HepG2 (cell line): ENCODE data around the gene UNC5CL. TPM values are rescaled to one million over a fixed set of nuclear protein-coding genes. Genes with fewer than 3 reads are reported as not detected.

Source experiments
- BCL3 ChIP-seq: sonication (generic); formaldehyde crosslinking; IDR thresholded peaks from 2 replicates; pipeline ENCODE4 v1.5.1; 2020; ENCODE audit warnings: mild to moderate bottlenecking, missing genetic modification reagents, moderate library complexity
- BRF2 ChIP-seq: sonication (generic); formaldehyde crosslinking; IDR thresholded peaks from 2 replicates; pipeline ENCODE4 v1.8.1; 2022; ENCODE audit warnings: mild to moderate bottlenecking, missing genetic modification reagents
- CERS6 ChIP-seq: sonication (generic); formaldehyde crosslinking; IDR thresholded peaks from 2 replicates; pipeline ENCODE4 v1.5.0; 2020; ENCODE audit warnings: missing genetic modification reagents
- FOXA3 ChIP-seq: IDR thresholded peaks from 2 replicates; pipeline ENCODE4 v1.6.1; 2016; ENCODE audit warnings: missing genetic modification reagents, missing compliant biosample characterization
- FOXP1 ChIP-seq, 2 experiments: fragments of 450-650 bp in 1 of 2; IDR thresholded peaks; 2 replicates each; pipeline ENCODE4 v1.6.1; 2017 to 2018; ENCODE audit warnings: antibody characterized with exemption in 1 of 2
- GATAD2A ChIP-seq: IDR thresholded peaks from 2 replicates; pipeline ENCODE4 v1.6.1; 2016
- HOXA3 ChIP-seq: sonication (generic); formaldehyde crosslinking; IDR thresholded peaks from 2 replicates; pipeline ENCODE4 v1.5.0; 2020; ENCODE audit warnings: missing genetic modification reagents
- IKZF5 ChIP-seq: IDR thresholded peaks from 2 replicates; pipeline ENCODE4 v1.6.1; 2018; ENCODE audit warnings: missing genetic modification reagents, mild to moderate bottlenecking, missing compliant biosample characterization
- KLF16 ChIP-seq, 2 experiments: sonication (generic) in 1 of 2; formaldehyde crosslinking in 1 of 2; IDR thresholded peaks; 2 replicates each; pipeline versions ENCODE4 v1.6.1 to v1.8.0; 2016 to 2023; ENCODE audit warnings: missing genetic modification reagents in 2 of 2, missing compliant biosample characterization in 1 of 2
- RCOR2 ChIP-seq: IDR thresholded peaks from 2 replicates; pipeline ENCODE4 v1.6.1; 2016; ENCODE audit warnings: missing biosample characterization, missing genetic modification reagents
- RELA ChIP-seq: sonication (generic); formaldehyde crosslinking; IDR thresholded peaks from 2 replicates; pipeline ENCODE4 v1.4.0; 2020; ENCODE audit warnings: missing genetic modification reagents
- SATB2 ChIP-seq: sonication (generic); formaldehyde crosslinking; IDR thresholded peaks from 2 replicates; pipeline ENCODE4 v1.5.0; 2020; ENCODE audit warnings: missing genetic modification reagents
- TSC22D2 ChIP-seq: sonication (generic); formaldehyde crosslinking; IDR thresholded peaks from 2 replicates; pipeline ENCODE4 v1.5.1; 2020; ENCODE audit warnings: missing genetic modification reagents, mild to moderate bottlenecking, borderline replicate concordance
- ZBTB2 ChIP-seq: sonication (generic); formaldehyde crosslinking; IDR thresholded peaks from 2 replicates; pipeline ENCODE4 v1.8.0; 2022; ENCODE audit warnings: low read depth, missing genetic modification reagents
- ZNF224 ChIP-seq: sonication (generic); formaldehyde crosslinking; IDR thresholded peaks from 2 replicates; pipeline ENCODE4 v1.5.0; 2020; ENCODE audit warnings: mild to moderate bottlenecking, missing genetic modification reagents
- ZNF235 ChIP-seq: sonication (generic); formaldehyde crosslinking; IDR thresholded peaks from 2 replicates; pipeline ENCODE4 v1.8.1; 2023; ENCODE audit warnings: mild to moderate bottlenecking, missing genetic modification reagents, borderline replicate concordance
- ZNF546 ChIP-seq: sonication (generic); formaldehyde crosslinking; conservative IDR thresholded peaks from 2 replicates; pipeline ENCODE4 v1.8.1; 2023; ENCODE audit warnings: mild to moderate bottlenecking, missing genetic modification reagents
- ZNF614 ChIP-seq: IDR thresholded peaks from 2 replicates; pipeline ENCODE4 v1.6.1; 2018; ENCODE audit warnings: missing biosample characterization, missing genetic modification reagents, inconsistent platforms, borderline replicate concordance
- ZNF652 ChIP-seq: IDR thresholded peaks from 2 replicates; pipeline ENCODE4 v1.6.1; 2016; ENCODE audit warnings: low read depth, borderline replicate concordance
- polyA plus RNA-seq, 8 experiments: library from polyadenylated mRNA; depleted of rRNA in 3 of 8; stranded (reverse) in 7 of 8; unstranded in 1 of 8; fragments of >200 nt; fragmentation: Illumina TruSeq in 4 of 8; extraction: Trizol in 4 of 8; gene quantifications; 2 replicates each; pipeline versions ENCODE4 v1.2.1 to v1.2.3, GENCODE V29; 2011 to 2016; ENCODE audit warnings: low read depth in 4 of 8, missing spikeins in 1 of 8, mixed read lengths in 1 of 8; ENCODE audit not compliant: insufficient read depth in 1 of 8
- total RNA-seq, 5 experiments: library from RNA; depleted of rRNA; stranded (reverse); fragments of >200 nt; fragmentation: Illumina TruSeq; extraction: Trizol; gene quantifications; 2 replicates each; pipeline ENCODE4 v1.2.3, GENCODE V29; 2016; ENCODE audit warnings: low read depth in 1 of 5
- TF ChIP-seq, protein P1 (sequence below): sonication (generic); formaldehyde crosslinking; IDR thresholded peaks from 2 replicates; pipeline ENCODE4 v1.8.1; 2022; ENCODE audit warnings: low read depth, mild to moderate bottlenecking, missing genetic modification reagents
- TF ChIP-seq, protein P2 (sequence below): IDR thresholded peaks from 2 replicates; pipeline ENCODE4 v1.6.1; 2016; ENCODE audit warnings: missing compliant biosample characterization, missing genetic modification reagents, borderline replicate concordance

UNC5CL gene
- total and polyA plus RNA-seq, 2 of the 13 experiments (the other 11 are each of a cell fraction or from before 2014, with no cell fraction given): 2.4 to 2.5 TPM

- TF ChIP-seq IKZF5 (CRISPR knock-in tag): no peak
- no peak for TF ChIP-seq ZNF235 (CRISPR knock-in tag)
- no peak for TF ChIP-seq ZNF614 (CRISPR knock-in tag)
- TF ChIP-seq ZNF224 (CRISPR knock-in tag): no peak
- TF ChIP-seq FOXA3 (CRISPR knock-in tag): peak; percentile 36; the same call in 1 of the 2 replicates
- no peak for TF ChIP-seq KLF16 (CRISPR knock-in tag; IDR thresholded peaks at IDR 0.05)
- TF ChIP-seq SATB2 (CRISPR knock-in tag): no peak
- TF ChIP-seq CERS6 (CRISPR knock-in tag): no peak
- TF ChIP-seq GATAD2A: peak; percentile 59
- no peak for TF ChIP-seq TSC22D2 (CRISPR knock-in tag)
- TF ChIP-seq, protein P1, sequence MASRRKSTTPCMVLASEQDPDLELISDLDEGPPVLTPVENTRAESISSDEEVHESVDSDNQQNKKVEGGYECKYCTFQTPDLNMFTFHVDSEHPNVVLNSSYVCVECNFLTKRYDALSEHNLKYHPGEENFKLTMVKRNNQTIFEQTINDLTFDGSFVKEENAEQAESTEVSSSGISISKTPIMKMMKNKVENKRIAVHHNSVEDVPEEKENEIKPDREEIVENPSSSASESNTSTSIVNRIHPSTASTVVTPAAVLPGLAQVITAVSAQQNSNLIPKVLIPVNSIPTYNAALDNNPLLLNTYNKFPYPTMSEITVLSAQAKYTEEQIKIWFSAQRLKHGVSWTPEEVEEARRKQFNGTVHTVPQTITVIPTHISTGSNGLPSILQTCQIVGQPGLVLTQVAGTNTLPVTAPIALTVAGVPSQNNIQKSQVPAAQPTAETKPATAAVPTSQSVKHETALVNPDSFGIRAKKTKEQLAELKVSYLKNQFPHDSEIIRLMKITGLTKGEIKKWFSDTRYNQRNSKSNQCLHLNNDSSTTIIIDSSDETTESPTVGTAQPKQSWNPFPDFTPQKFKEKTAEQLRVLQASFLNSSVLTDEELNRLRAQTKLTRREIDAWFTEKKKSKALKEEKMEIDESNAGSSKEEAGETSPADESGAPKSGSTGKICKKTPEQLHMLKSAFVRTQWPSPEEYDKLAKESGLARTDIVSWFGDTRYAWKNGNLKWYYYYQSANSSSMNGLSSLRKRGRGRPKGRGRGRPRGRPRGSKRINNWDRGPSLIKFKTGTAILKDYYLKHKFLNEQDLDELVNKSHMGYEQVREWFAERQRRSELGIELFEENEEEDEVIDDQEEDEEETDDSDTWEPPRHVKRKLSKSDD (CRISPR knock-in tag): no peak
- no peak for TF ChIP-seq ZBTB2 (CRISPR knock-in tag)
- TF ChIP-seq, protein P2, sequence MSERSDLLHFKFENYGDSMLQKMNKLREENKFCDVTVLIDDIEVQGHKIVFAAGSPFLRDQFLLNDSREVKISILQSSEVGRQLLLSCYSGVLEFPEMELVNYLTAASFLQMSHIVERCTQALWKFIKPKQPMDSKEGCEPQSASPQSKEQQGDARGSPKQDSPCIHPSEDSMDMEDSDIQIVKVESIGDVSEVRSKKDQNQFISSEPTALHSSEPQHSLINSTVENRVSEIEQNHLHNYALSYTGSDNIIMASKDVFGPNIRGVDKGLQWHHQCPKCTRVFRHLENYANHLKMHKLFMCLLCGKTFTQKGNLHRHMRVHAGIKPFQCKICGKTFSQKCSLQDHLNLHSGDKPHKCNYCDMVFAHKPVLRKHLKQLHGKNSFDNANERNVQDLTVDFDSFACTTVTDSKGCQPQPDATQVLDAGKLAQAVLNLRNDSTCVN (CRISPR knock-in tag): no peak
- no peak for TF ChIP-seq BCL3
- TF ChIP-seq FOXP1 (IDR thresholded peaks at IDR 0.05): no peak
- peak; percentile 8; the same call in 1 of the 2 replicates for TF ChIP-seq FOXP1 (CRISPR knock-in tag; IDR thresholded peaks at IDR 0.05)
- TF ChIP-seq RCOR2 (CRISPR knock-in tag): no peak
- no peak for TF ChIP-seq ZNF652 (CRISPR knock-in tag)
- TF ChIP-seq HOXA3 (CRISPR knock-in tag): no peak
- no peak for TF ChIP-seq BRF2
- no peak for TF ChIP-seq RELA (CRISPR knock-in tag)
- no peak for TF ChIP-seq ZNF546
Measured at GRCh38 chr6:41011673-41012072, 27.3 kb downstream of the UNC5CL start (continued).
